Neural crest cell (in vitro differentiated cells): ENCODE results near the gene ZSCAN5A. TPM values are rescaled to one million over a fixed set of nuclear protein-coding genes. Genes with fewer than 3 reads are reported as not detected.
"Not testable (repeated sequence)": the region's sequence is repeated elsewhere in the genome, so short reads cannot be mapped to it uniquely, and the experiment has no call there.

Experiments
- DNase-seq: peaks from one replicate; pipeline ENCODE4 v3.0.0; 2021; ENCODE audit warnings: low read depth, mixed read lengths, low spot score
- H3K27ac Mint-ChIP-seq: one replicate; pipeline ENCODE4 v1.8.0; 2021; ENCODE audit warnings: mild to moderate bottlenecking, mixed read lengths; ENCODE audit not compliant: unreplicated experiment
- H3K27me3 Mint-ChIP-seq: 2 replicates; pipeline ENCODE4 v1.8.0; 2021; ENCODE audit warnings: low read depth, mild to moderate bottlenecking, mixed read lengths
- H3K36me3 Mint-ChIP-seq: 2 replicates; pipeline ENCODE4 v1.8.0; 2021; ENCODE audit warnings: low read depth, mild to moderate bottlenecking, mixed read lengths
- H3K4me1 Mint-ChIP-seq: 2 replicates; pipeline ENCODE4 v1.8.0; 2021; ENCODE audit warnings: mixed read lengths
- H3K4me3 Mint-ChIP-seq: one replicate; pipeline ENCODE4 v1.8.0; 2021; ENCODE audit warnings: mild to moderate bottlenecking, mixed read lengths
- H3K9me3 Mint-ChIP-seq: 2 replicates; pipeline ENCODE4 v1.8.0; 2021; ENCODE audit warnings: mixed read lengths
- total RNA-seq: library from RNA; stranded (reverse); gene quantifications from 2 replicates; pipeline ENCODE4 v1.2.1, GENCODE V29; 2021
- TF ChIP-seq, protein P1 (sequence below): fragments of 200-600 bp; sonication (generic); conservative IDR thresholded peaks from 2 replicates; pipeline ENCODE4 v1.5.0; 2021; ENCODE audit warnings: antibody characterized with exemption, mild to moderate bottlenecking

The ZSCAN5A gene
- total RNA-seq, 1 donor from 2014 or later: 14.7 TPM

- Mint-ChIP-seq H3K36me3 (peaks cover 13% of the 10 kb centered on the region), H3K27ac (no peak overlapping the region), H3K9me3 (no peaks in the 10 kb centered on the region), H3K4me3 (no peak overlapping the region), H3K27me3 (no peaks in the 10 kb centered on the region), H3K4me1 (no peaks in the 10 kb centered on the region)
- DNase-seq: no peak
- TF ChIP-seq, protein P1, sequence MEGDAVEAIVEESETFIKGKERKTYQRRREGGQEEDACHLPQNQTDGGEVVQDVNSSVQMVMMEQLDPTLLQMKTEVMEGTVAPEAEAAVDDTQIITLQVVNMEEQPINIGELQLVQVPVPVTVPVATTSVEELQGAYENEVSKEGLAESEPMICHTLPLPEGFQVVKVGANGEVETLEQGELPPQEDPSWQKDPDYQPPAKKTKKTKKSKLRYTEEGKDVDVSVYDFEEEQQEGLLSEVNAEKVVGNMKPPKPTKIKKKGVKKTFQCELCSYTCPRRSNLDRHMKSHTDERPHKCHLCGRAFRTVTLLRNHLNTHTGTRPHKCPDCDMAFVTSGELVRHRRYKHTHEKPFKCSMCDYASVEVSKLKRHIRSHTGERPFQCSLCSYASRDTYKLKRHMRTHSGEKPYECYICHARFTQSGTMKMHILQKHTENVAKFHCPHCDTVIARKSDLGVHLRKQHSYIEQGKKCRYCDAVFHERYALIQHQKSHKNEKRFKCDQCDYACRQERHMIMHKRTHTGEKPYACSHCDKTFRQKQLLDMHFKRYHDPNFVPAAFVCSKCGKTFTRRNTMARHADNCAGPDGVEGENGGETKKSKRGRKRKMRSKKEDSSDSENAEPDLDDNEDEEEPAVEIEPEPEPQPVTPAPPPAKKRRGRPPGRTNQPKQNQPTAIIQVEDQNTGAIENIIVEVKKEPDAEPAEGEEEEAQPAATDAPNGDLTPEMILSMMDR: no peak
These were observed 91.2 kb downstream of the ZSCAN5A start for GRCh38 chr19:56223481-56223880.

DNA sequence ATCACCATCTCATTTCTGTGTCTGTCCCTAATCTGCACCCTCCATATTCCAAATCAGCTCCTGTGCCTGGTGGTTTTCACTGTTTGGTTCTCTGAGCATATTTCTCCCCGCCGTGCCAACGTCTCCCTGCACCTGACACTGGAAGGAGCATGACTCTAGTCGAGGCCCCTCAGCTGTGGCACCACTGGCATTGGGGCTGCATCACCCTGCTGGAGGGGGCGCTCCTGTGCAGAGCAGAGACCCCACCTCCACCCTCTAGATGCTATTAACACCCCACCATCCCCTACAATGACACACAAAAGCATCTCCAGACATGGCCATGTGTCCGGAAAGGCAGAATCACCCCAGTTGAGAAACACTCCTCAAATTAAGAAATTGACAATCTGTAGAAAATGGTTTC, 91.7 kb downstream of the ZSCAN5A start:
- TF ChIP-seq, protein P1: no peak
- Mint-ChIP-seq H3K9me3 (no peaks in the 10 kb centered on the region), H3K27ac (no peak overlapping the region), H3K4me1 (no peaks in the 10 kb centered on the region), H3K36me3 (peaks cover 13% of the 10 kb centered on the region), H3K27me3 (no peaks in the 10 kb centered on the region), H3K4me3 (no peak overlapping the region)
- no peak for DNase-seq

DNA sequence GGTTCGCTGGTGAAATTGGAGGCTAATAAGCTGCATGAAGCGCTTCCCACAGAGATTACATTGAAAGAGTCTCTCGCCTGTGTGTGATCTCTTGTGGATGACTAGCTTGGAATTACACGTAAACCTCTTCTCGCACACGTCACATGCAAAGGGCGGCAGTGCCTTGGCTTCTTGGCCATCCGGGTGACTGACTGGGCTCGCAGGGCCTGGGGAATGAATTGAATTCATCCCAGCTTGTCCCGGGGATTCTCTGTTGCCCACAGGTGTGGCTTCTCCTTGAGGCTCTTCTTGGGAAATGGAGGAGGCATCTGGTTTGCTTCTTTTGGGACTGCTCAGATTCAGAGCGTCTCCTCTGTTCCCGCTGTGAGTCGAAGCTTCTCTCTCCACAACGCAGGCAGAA, 92.8 kb downstream of the ZSCAN5A start:
- Mint-ChIP-seq H3K27ac (no peak overlapping the region), H3K9me3 (no peaks in the 10 kb centered on the region), H3K4me3 (no peak overlapping the region), H3K36me3 (peaks cover 13% of the 10 kb centered on the region), H3K27me3 (no peaks in the 10 kb centered on the region), H3K4me1 (no peaks in the 10 kb centered on the region)
- TF ChIP-seq, protein P1: peak; percentile 12
- DNase-seq: no peak

DNA sequence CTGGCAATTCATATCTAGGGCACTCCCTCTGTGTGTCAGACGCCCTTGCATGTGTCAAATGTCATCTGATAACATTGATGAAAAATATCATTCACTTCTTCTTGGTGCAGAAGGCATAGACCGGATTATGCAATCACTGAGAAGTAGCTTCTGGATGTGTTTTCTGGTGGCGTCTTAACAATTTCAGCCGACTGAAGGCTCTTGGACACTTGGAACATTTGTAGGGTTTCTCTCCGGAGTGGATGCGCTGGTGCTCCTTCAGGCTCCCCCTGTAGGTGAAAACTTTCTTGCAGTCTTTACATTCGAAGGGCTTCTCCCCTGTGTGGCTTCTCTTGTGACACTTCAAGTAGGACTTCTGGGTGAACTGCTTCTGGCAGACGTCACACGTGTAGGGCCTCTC, 93.2 kb downstream of the ZSCAN5A start:
- DNase-seq, H3K27me3 Mint-ChIP-seq, H3K9me3 Mint-ChIP-seq, H3K4me3 Mint-ChIP-seq, H3K4me1 Mint-ChIP-seq: not testable (repeated sequence)
- Mint-ChIP-seq H3K27ac (peak overlapping the region; percentile 29), H3K36me3 (peaks cover 13% of the 10 kb centered on the region)
- TF ChIP-seq, protein P1: peak; percentile 55

DNA sequence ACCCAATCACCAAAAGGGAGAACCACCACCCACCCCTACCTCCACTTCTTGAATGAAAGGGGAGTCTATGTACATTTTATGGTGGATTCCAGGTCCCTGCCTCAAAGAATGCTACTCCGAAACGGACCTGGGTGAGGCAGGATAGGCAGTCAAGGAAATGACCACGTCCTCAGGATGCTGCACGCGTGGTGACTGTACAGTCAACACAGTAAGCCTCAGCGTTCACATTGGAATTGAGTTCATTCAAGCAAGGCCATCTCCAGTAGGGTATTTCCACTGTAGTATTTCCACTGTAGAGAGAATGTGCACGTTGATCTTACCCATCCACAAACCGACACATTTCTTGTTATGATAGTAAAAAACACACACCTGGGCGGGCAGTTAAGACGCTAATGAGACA, 95.7 kb downstream of the ZSCAN5A start:
- H3K4me3 Mint-ChIP-seq: no peak overlapping the region
- no peaks in the 10 kb centered on the region for H3K4me1 Mint-ChIP-seq
- TF ChIP-seq, protein P1: no peak
- H3K27me3 Mint-ChIP-seq: no peaks in the 10 kb centered on the region
- H3K9me3 Mint-ChIP-seq: no peaks in the 10 kb centered on the region
- no peak for DNase-seq
- H3K36me3 Mint-ChIP-seq: peaks cover 13% of the 10 kb centered on the region
- H3K27ac Mint-ChIP-seq: no peak overlapping the region
